SK-N-MC (cell line): Measurements from ENCODE around the gene CCIN.
A peak's percentile ranks its signal among the peaks of the same experiment; 100 is the strongest.

Source experiments
- EZH2 ChIP-seq: fragments of 200-600 bp; sonication (generic); IDR thresholded peaks from one replicate; pipeline ENCODE4 v1.6.1; 2017; ENCODE audit warnings: antibody characterized with exemption
- FOXP2 ChIP-seq: optimal IDR thresholded peaks from 2 replicates; pipeline ENCODE3; 2011; ENCODE audit warnings: mild to moderate bottlenecking, moderate library complexity; ENCODE audit not compliant: insufficient read depth; ENCODE audit errors: extremely low read length, control extremely low read depth
- POLR2AphosphoS5 ChIP-seq: IDR thresholded peaks from 2 replicates; pipeline ENCODE4 v1.6.1; 2012; ENCODE audit warnings: mild to moderate bottlenecking, low read depth, low read length, borderline replicate concordance

DNA sequence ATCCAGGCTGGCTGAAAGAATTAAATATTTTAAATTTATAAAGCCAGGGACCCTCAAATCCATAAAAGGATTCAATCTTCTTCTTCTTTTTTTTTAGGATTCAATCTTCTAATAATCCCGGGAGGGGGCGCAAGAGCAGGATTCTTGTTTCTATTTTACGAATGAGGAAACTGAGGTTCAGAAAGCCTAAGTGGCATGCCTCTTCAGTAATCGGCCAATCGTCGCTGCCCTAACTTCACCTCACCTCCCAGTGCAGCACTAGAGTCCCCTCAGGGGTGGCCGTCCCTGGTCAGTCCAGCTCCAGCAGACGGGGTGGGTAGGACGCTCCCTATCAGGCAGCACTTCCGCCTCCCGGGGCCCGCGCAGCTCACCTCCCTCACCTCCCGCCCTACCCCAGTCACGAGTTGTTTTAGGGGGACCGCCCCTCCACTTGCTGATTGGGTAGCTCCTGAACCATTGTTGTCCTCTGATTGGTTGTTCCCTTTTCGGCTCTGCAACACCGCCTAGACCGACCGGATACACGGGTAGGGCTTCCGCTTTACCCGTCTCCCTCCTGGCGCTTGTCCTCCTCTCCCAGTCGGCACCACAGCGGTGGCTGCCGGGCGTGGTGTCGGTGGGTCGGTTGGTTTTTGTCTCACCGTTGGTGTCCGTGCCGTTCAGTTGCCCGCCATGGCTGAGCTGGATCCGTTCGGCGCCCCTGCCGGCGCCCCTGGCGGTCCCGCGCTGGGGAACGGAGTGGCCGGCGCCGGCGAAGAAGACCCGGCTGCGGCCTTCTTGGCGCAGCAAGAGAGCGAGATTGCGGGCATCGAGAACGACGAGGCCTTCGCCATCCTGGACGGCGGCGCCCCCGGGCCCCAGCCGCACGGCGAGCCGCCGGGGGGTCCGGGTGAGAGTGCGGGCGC lies 21.5 kb downstream of the CCIN start, which contains the start of gene CLTA:
- TF ChIP-seq POLR2AphosphoS5 (peak; percentile 97), FOXP2 (no peak), EZH2 (no peak)
